Measurements from ENCODE around the gene MOGAT1.
"Not testable (repeated sequence)": the region's sequence is repeated elsewhere in the genome, so short reads cannot be mapped to it uniquely, and the experiment has no call there.

MOGAT1 gene

DNA sequence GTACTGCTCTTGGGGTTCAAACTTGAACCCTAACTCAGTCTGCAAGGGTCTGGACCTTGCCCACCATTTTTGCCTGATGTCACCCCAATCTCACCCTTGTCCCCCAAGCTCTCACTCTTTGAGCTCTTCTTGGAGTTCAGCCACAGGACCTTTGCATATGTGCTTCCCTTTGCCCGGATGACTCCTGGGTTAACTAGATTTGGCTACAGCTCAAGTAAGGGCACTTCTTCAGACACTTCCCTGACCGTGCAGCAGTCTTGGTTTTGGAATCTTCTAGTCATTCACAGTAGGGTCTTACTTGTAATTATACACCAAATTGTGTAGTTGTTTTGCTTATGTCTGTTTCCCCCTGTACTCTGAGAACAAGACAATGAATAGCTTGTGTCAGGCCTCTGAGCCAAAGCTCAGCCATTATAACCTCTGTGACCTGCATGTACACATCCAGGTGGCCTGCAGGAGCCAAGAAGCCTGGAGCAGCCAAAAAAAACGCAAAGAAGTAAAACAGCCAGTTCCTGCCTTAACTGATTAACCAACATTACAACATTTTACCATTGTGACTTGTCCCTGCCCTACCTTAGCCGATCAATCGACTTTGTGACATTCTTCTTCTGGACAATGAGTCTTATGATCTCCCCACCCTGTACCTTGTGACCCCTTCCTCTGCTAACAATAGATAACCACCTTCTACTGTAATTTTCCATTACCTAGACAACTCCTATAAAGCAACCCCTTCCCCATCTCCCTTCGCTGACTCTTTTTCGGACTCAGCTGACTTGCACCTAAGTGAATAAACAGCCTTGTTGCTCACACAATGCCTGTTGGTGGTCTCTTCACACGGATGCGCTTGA is 1.0 kb upstream of the MOGAT1 start:
- no peak for DNase-seq

DNA sequence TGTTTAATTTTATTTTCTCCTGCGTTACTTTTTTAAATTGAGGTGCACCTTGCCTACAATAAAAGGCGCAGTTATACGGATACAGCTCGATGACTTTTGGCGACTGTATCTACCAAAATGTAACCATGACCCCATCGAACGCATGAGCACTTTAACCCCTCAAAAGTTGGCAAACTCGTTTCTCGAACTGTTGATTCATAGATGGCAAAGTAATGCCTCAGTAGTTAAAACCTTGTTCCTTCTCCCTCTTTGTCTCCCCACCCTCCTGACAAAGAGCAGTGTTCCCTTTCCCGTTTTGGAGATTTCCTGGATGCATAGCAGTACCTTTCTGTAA is 577 bp downstream of the MOGAT1 start:
- no peak for DNase-seq

DNA sequence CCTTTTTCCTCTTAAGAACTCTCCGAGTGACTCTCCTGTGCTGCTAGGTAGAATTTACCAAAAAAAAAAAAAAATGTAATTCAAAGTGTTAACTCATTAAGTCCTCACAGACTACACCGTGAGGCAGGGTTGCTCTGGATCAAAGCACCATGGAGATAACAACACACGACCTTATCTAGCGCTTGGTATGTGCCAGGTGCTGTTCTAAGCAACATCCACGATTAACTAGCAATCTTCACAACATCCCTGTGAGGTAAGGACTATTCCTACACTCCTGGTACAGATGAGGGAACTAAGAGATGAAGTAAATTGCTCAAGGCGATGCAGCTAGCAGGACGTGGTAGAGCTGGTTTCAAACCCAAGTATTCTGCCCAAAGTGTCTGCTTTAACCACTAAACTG is 1.8 kb downstream of the MOGAT1 start:
- DNase-seq = no peak

DNA sequence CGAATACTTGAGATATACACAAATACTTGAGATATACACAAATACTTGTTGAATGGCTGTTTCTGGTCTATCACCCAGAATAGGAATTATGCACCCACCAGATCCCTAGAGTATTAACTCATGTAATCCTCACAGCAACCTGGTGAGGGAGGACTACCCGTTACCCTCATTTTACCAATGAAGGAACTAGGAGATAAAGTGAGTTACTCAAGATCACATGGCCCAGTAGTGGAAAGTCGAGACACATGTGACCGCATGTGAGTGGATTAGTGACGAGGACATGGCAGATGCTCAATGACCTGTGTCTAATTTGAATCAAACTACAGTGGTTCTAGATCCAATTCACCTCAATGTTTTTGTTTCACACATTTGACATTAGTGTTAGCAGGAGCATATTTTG is 2.4 kb downstream of the MOGAT1 start:
- DNase-seq = no peak

DNA sequence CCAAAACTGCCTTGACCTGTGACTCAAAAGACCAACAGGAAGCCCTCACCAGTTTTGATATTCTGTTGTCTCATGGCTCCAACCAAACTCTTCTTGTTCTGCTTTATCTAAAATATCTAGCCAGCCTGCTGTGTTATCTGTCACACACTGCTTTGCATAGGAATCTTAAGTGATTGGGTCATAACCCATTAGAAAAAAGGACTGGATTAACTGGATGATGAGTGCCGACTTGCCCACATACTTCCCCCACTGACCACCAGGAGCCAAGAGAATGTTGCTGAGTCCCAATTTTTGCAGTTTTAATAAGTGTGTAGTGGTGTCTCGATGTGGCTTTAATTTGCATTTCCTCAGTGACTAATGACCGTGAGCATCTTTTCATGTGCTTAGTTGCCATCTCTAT is 6.5 kb downstream of the MOGAT1 start:
- DNase-seq = no peak

DNA sequence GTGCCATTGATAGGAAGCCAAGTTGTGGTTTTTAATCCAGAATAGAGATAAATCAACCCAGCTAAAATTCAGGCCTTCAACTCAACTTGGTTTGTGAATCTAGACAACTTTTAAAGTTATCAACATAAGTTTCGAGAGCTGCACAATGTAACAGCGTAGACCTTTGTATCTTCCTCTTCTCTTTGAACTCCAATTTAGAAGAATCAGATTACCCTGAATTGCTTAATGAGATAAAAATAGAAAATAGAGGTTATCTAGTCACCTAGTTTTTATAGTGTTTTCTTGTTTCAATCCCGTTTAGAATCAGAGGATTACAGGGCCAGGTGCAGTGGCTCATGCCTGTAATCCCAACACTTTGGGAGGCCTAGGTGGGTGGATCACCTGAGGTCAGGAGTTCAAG is 12.3 kb downstream of the MOGAT1 start:
- no peak for DNase-seq

DNA sequence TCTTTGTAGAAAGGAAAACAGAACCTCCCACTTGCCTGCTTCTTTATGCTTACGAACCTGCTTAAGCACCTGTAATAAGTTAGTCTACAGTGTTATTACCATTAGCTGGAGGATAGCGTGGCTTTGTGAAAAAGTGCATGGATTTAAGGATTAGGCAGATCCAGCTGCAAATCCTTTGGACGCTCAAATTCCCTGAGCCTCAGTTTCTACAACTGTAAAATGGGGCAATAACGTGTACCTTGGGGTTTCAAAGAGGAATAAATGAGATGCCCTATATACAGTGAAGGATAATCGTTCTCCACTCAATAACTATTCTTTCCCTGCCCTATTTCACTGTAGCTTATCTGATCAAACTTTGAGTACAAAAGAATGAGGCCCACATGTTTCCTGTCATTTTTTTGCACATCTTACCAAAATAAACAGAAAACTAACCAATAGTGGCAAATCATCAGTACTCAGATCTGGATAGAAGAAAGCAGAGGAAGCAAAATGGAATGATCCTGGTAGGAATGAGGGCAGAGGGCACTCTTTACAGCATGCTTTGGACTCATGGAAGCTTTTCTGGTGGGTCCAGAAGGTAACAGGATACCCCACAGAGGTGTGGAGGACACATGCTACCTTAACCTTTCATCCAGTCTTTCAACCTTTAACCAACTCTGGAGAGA is 14.8 kb downstream of the MOGAT1 start:
- DNase-seq = no peak

DNA sequence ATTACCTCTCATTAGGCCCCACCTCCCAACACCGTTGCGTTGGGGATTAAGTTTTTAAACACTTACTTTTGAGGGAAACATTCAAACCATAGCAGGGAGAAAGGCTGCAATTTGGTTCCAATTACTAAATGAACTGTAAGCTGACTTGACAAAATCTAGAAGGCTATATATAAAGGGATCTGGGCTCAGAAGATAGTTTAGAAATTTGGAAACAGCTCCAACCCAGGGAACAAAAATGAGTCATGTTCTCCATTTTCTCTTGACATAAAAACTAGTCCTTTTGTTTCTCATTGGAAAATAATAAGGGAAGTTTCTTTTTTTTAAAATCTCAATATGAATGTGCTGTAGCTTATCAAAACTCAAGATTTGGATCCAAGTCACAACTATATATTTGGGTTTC is 17.5 kb downstream of the MOGAT1 start:
- DNase-seq = no peak

DNA sequence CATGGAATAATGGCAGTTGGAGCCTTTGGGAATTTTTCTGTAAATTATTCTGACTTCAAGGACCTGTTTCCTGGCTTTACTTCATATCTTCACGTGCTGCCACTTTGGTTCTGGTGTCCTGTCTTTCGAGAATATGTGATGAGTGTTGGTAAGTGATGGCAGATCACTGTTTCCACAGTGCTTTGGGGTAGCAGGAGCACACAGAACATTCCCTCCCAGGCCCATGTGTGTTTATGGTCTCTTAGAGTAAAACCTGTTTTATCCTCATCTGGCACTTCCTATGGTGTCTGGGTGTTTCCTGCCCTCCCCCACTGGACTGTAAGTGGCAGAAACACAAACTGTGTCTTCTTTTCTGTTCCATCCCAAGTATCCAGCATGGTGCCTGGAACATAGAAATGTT is 17.9 kb downstream of the MOGAT1 start:
- DNase-seq = no peak

DNA sequence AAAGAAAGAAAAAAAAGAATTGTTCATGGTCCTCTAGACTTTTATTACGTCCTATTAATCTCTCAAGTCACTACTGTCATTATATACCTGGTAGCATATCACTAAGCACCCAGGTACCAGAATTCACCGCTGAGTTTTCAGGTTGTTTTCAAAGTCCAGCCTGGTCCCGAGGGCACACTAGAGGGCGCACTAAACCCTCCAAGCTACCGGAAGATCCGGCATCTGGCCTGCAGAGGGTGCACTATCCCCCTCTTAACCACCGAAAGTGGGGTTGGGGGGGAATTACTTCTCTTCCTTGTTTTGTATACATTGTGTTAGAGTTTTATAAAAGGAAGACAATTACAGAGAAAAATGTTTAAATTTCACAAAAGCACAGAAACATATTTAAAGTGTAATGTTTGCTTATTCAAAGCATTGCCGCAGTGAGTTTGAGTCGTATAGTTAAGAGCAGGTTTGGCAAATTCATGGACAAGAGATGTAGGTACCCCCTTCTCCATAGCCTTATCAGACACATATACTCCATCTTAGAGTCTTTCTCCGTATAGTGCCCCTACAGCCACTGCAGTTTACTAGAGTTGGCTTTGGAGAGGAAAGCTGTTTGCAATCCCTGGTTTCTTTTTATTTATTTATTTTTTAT is 19.2 kb downstream of the MOGAT1 start:
- DNase-seq = peak; percentile 79

DNA sequence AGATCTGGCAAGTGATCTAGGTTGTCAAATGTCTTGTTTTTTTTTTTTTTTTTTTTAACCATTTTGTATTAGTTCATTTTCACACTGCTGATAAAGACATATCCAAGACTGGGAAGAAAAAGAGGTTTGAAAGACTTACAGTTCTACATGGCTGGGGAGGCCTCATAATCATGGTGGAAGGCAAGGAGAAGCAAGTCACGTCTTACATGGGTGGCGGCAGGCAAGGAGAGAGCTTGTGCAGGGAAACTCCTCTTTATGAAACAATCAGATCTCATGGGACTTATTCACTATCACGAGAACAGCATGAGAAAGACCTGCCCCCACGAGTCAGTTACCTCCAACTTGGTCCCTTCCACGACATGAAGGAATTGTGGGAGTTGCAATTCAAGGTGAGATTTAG is 22.0 kb downstream of the MOGAT1 start:
- DNase-seq = not testable (repeated sequence)

DNA sequence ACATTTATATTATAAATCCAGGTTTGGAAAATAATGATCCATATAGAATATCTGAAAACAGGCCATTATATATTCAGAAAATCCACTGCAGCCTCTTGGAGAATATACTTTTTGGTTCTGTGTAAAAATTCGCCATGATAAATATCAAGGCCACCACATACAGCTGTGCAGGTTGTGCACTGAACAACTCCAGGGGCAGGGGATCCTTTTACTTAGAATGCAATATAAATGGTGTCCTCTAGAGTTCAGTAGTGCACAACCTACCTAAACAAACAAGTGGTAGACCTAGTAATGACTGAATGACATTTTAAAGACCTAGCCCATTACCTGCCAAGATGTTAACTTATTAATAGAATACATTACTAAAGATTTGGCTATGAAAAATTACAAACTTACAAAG is 22.4 kb downstream of the MOGAT1 start:
- no peak for DNase-seq

DNA sequence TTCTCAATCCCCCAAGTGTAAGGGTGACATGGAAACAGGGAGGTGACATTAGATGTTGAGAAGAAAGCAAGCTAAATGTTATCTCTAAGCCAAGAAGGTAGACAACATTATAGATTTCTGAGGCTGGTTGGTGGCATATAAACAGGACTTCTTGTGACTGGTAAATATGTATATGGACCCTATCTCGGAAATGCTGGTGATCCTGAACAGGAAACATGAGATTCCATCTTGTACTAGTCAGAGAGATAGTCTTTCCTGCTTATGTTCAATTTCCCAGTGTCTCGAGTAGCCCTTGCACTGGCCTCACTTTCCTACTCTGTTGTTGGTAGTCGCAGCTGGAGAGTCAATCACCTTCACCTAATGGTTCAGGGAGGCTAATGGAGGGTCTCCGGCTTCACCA is 26.8 kb downstream of the MOGAT1 start:
- no peak for DNase-seq

DNA sequence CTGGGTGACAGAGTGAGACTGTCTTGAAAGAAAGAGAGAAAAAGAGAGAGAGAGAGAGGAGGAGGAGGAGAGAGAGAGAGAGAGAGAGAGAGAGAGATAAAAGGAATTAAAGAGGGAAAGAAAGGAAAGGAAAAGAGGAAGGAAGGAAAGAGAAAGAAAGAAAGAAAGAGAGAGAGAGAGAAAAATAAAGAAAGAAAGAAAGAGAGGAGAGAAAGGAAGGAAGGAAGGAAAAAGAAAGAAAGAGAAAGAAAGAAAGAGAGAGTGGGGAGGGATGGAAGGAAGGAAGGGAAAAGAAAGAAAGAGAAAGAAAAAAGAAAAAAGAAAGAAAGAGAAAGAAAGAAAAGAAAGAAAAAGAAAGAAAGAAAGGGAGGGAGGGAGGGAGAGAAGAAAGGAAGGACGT is 29.8 kb downstream of the MOGAT1 start:
- DNase-seq = no peak

DNA sequence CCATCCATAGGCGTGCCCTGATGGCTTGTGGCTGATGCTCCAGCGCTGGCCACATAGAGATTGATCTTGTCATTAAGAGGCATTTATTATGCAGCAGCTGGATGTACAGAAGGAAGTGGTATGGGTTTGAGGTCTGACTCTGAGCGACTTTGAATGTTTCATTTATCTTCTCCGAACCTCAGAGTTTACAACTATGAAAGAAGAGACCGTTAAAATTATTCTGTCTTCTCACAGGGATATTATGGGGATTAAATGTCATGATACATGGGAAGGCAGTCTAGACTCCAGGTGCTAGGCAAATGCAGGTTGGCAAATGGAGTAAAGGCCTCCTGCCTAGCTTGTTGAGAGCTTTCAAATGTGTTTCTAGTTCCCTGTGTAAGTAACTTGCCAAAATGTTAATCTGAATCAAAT is 30.3 kb downstream of the MOGAT1 start:
- no peak for DNase-seq

DNA sequence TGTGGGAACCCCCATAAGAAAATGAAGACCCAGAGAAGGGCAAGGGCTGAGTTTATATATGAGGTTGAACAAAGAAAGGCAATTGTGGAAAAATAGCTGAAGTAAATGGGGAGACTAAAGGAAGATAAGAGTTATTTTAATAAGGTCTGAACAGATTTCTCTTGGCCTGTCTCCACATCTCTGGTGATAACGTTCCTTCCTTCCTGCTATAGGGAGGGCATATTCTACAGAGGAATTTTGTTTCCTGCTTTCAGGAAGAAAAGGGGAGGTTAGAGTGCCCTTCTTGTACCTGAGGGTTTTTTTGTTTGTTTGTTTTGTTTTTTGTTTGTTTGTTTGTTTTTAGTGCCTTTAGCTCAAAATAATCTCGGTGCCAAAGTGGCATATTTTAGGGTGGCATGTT is 31.6 kb downstream of the MOGAT1 start:
- no peak for DNase-seq

DNA sequence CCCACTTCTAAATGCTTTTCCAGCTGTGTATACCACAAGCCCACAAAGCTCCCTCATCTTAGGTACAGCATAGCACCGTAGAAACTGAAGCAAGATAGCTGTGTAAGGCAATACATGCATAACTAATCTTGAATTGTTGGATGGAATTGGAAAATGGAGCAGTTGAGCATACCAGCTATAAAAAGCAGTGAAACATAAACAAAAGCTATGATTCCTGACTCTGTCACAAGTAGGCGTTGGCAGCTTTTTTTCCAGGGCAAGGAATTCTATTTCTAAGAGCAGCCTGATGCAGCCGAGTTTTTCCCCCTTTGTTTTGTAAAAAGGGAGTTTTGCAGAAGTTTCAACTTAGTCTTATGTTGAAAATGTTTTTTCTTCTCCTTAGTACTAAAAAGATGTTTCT is 32.4 kb downstream of the MOGAT1 start:
- DNase-seq = no peak

DNA sequence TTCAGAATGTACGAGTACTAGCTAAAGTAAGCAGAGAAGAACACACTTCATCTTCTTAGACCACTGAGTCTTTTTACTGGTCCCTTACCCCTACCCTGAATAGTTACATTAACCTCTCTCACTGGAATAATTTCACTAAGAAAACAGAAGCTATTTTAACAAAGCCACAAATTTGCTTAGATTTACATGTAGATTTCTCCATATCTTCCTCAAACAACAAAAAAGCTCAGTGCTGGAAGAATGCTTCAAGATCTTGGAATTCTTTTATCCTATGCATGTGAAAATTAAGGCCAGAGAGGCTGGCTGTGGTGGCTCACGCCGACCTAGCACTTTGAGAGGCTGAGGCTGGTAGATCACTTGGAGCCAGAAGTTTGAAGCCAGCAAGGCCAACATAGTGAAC is 35.2 kb downstream of the MOGAT1 start:
- no peak for DNase-seq

DNA sequence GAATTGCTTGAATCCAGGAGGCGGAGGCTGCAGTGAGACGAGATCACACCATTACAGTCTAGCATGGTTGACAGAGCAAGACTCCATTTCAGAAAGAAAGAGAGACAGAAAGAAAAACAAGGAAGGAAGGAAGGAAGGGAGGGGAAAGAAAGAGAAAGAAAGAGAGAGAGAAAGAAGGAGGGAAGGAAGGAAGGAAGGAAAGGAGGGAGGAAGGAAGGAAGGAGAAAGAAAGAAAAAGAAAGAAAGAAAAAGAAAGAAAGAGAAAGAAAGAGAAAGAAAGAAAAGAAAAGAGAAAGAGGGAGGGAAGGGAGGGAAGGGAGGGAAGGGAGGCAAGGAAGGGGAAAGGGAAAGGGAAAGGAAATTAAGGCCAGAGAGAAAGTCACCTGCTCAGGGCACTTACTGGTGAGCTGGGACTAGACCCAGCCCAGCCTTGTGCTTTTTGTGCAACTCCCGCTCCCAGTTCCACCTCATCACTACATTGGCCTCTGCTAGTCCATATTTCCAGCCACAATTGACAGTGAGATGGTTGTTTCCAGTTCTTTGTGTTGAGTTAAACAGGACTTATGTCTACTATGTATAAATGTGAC is 35.7 kb downstream of the MOGAT1 start:
- no peak for DNase-seq

DNA sequence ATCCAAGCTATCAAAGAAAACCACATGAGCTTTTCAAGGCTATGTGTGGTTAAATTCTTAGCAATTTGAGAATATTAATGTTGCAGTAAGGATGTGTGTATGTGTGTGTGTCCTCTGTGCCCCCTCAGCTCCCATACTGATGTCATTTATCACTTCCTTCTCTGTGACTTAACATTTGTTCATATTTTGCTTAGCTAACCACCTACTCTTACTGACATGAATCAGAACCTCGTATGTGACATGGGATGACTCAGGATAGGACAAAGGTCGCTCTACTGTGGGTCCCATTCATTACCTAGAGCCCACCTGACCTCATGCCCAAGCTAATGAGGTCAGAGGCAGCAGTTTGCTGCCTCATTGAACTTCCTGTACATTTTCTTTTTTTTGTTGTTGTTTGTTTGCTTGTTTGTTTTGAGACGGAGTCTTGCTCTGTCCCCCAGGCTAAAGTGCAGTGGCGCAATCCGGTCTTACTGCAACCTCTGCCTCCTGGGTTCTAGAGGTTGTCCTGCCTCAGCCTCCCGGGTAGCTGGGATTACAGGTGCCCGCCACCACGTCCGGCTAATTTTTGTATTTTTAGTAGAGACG is 36.3 kb downstream of the MOGAT1 start:
- no peak for DNase-seq

DNA sequence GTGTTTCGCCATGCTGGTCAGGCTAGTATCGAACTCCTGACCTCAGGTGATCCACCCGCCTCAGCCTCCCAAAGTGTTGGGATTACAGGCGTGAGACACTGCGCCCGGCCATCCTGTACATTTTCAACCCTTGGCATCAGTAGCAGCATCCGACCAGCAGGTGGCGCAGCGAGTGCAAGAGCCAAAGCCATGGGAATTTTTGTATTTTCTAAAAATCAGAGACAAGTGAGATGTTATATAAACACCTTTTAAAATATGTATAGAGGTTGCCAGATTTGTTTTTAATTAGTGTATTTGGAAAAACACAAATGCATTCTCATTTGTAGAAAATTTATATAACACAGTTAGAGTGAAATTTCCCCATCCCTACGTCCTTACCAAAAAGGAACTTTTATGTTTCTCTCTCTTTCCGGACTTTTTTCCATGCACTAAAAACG is 36.8 kb downstream of the MOGAT1 start:
- peak; percentile 82 for DNase-seq

DNA sequence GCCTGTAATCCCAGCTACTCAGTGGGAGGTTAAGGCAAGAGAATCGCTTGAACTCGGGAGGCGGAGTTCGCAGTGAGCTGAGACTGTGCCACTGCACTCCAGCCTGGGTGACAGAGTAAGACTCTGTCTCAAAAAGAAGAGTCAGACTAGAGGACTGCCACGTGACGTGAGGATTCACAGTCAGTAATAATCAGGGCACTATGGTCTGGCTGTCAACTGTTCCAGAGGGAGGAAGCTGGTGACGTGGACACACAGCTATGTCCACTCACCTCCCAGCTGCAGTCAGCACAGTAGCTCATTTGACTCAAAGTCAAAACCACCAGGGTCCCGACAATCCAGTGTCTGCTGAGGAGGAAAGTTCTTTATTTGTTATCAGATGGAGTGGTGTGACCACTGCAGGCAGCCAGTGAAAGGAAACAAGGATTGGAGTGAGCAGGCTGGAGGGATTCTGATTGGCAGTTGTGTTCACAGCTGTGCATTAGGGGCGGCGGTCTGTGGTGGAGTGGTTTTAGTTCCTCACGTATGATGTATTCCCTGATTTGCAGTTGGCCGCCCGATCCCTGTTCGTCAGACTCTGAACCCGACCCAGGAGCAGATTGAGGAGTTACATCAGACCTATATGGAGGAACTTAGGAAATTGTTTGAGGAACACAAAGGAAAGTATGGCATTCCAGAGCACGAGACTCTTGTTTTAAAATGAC is 37.9 kb downstream of the MOGAT1 start:
- peak; percentile 92 for DNase-seq

DNA sequence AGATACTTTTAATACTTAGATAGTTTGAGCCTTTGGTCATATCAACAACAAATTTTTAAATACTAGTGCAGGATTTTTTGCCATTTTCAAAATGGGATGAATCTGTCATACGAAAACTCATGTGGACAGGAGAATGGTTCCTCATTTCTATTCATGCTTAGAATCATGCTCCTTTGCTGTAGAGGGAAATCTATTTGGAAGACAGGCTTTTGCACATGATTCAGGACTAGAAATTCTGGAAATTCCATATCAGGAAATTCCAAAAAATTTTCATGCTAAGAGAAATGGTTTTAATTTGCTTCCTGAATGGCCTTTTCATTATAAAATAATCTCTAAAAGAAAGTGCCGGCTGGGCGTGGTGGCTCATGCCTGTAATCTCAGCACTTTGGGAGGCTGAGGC is 39.3 kb downstream of the MOGAT1 start:
- DNase-seq = no peak
